ENCODE measurements around the gene STAT2.
"Not testable (repeated sequence)": the region's sequence is repeated elsewhere in the genome, so short reads cannot be mapped to it uniquely, and the experiment has no call there.

Gene STAT2

GRCh38 chr12:56359851-56360767 lies at the start of gene STAT2:
TSS of gene STAT2 (minus strand) at chr12:56360107. CDS start at chr12:56356571, 3,536 bp downstream.
- DNase-seq (ENCODE audit: low read depth): peak; percentile 98

GRCh38 chr12:56408799-56409417 lies 49.0 kb upstream of the STAT2 start:
- DNase-seq (ENCODE audit: low read depth): no peak

GRCh38 chr12:56404227-56404626 lies 44.3 kb upstream of the STAT2 start:
- DNase-seq (ENCODE audit: low read depth): not testable (repeated sequence)

- DNase-seq (ENCODE audit: low read depth): not testable (repeated sequence)
These were observed 41.7 kb upstream of the STAT2 start for GRCh38 chr12:56401612-56402011.

- DNase-seq (ENCODE audit: low read depth): not testable (repeated sequence)
These were observed 41.2 kb upstream of the STAT2 start for GRCh38 chr12:56401125-56401524.

GRCh38 chr12:56399466-56399865 lies 39.6 kb upstream of the STAT2 start:
- DNase-seq (ENCODE audit: low read depth): not testable (repeated sequence)

- no peak for DNase-seq (ENCODE audit: low read depth)
These were observed 38.4 kb upstream of the STAT2 start for GRCh38 chr12:56398324-56398723.

- no peak for DNase-seq (ENCODE audit: low read depth)
These were observed 32.4 kb upstream of the STAT2 start for GRCh38 chr12:56392331-56392730.

GRCh38 chr12:56391721-56392120 lies 31.8 kb upstream of the STAT2 start:
- no peak for DNase-seq (ENCODE audit: low read depth)

GRCh38 chr12:56389412-56389811 lies 29.5 kb upstream of the STAT2 start:
- DNase-seq (ENCODE audit: low read depth): no peak

GRCh38 chr12:56387152-56387736 lies 27.3 kb upstream of the STAT2 start:
- no peak for DNase-seq (ENCODE audit: low read depth)

GRCh38 chr12:56385873-56386272 lies 26.0 kb upstream of the STAT2 start:
- DNase-seq (ENCODE audit: low read depth): no peak

- no peak for DNase-seq (ENCODE audit: low read depth)
These were observed 22.7 kb upstream of the STAT2 start for GRCh38 chr12:56382611-56383010.

- no peak for DNase-seq (ENCODE audit: low read depth)
These were observed 18.0 kb upstream of the STAT2 start for GRCh38 chr12:56377989-56378316.

- no peak for DNase-seq (ENCODE audit: low read depth)
These were observed 17.5 kb upstream of the STAT2 start for GRCh38 chr12:56377310-56377988.

- DNase-seq (ENCODE audit: low read depth): no peak
These were observed 15.9 kb upstream of the STAT2 start for GRCh38 chr12:56375598-56376434.

- DNase-seq (ENCODE audit: low read depth): no peak
These were observed 15.1 kb upstream of the STAT2 start for GRCh38 chr12:56374726-56375597.

- no peak for DNase-seq (ENCODE audit: low read depth)
These were observed 13.6 kb upstream of the STAT2 start for GRCh38 chr12:56373515-56373914.

- no peak for DNase-seq (ENCODE audit: low read depth)
These were observed 7.0 kb upstream of the STAT2 start for GRCh38 chr12:56366948-56367347.

Data from stimulated activated CD8-positive, alpha-beta memory T cell treated with anti-CD3 and anti-CD28 coated beads, Interleukin-12 subunit alpha, Interleukin-12 subunit beta, amount 100 ng/mL, for 1 hour (primary cell).